ENCODE measurements around the gene SLC35F1.

GRCh38 chr6:118228886-118229285 is 321.8 kb downstream of the SLC35F1 start:
- no peak for TF ChIP-seq CTCF (IDR thresholded peaks at IDR 0.05)
- TF ChIP-seq EP300 (IDR thresholded peaks at IDR 0.05) = no peak
- no peak for TF ChIP-seq POLR2A (IDR thresholded peaks at IDR 0.05)
- TF ChIP-seq POLR2AphosphoS5 (IDR thresholded peaks at IDR 0.05) = no peak

Measured in upper lobe of left lung (tissue), 4 donors.